Measurements from ENCODE around the gene FEM1C. TPM values are rescaled to one million over a fixed set of nuclear protein-coding genes. Genes with fewer than 3 reads are reported as not detected.
A peak's percentile ranks its signal among the peaks of the same experiment; 100 is the strongest.

FEM1C gene
- polyA plus RNA-seq, 1 donor (not counting 4 experiments of a cell fraction or from before 2014, with no cell fraction given) = 11.9 TPM

DNA sequence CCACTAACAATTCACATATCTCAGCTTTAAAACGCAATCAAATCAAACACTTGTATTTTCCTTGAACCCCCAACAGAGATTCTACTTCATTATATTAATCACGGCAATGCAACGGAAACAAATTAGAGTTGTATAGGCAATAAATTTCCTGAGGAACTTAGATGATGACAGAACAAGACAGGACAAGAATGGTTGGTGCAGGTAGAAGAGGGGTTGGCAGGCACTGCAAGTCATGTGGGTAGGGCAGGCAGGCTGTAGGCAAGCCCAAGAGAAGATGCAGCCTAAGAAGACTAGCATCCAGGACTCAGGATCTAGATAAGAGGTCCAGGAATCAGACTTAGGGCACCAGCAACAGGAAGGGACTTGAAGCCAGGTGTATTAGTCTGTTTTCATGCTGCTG is 16.6 kb upstream of the FEM1C start:
- TF ChIP-seq EZH2 (IDR thresholded peaks at IDR 0.05; ENCODE audit: low read length) = no peak
- TF ChIP-seq, protein P1, sequence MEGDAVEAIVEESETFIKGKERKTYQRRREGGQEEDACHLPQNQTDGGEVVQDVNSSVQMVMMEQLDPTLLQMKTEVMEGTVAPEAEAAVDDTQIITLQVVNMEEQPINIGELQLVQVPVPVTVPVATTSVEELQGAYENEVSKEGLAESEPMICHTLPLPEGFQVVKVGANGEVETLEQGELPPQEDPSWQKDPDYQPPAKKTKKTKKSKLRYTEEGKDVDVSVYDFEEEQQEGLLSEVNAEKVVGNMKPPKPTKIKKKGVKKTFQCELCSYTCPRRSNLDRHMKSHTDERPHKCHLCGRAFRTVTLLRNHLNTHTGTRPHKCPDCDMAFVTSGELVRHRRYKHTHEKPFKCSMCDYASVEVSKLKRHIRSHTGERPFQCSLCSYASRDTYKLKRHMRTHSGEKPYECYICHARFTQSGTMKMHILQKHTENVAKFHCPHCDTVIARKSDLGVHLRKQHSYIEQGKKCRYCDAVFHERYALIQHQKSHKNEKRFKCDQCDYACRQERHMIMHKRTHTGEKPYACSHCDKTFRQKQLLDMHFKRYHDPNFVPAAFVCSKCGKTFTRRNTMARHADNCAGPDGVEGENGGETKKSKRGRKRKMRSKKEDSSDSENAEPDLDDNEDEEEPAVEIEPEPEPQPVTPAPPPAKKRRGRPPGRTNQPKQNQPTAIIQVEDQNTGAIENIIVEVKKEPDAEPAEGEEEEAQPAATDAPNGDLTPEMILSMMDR (optimal IDR thresholded peaks at IDR 0.05 in 1 of 3, IDR thresholded peaks at IDR 0.05 in 1 of 3, conservative IDR thresholded peaks at IDR 0.05 in 1 of 3; ENCODE audit: extremely low read depth in 1 of 3, insufficient read depth in 2 of 3, low read length in 3 of 3) = no peak

DNA sequence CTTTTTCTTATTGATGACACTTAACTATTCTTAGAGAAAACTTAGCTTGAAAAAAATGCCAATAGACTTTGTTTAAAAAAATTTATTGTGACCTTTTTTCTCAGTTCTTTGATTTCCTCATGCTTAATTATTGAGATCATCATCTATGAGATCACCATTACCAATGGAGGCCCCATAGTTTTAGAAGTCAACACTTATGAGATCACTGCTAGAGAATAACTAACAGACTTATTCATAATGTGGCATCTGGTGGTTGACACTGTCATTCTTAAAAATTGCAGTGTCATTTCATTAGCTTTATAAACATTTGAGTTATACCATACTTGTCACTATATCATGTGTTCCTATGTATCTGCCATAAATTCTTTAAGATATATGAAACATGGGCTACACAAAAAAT is 14.9 kb upstream of the FEM1C start:
- dilution Hi-C loops (cut with MboI; ENCODE audit: extremely low pct_ligation_motif_present, low sequenced_read_pairs) = no loop called here
- Histone ChIP-seq H3K4me1 (ENCODE audit: control insufficient read depth, extremely low read depth, insufficient read depth, low read length) (peaks cover 17% of the 10 kb centered on the region), H3K4me3 (ENCODE audit: control insufficient read depth in 2 of 3, extremely low read depth in 1 of 3, insufficient read depth in 2 of 3, low read depth in 1 of 3, low read length in 3 of 3) (no peak overlapping the region), H2AFZ (ENCODE audit: control insufficient read depth, low read length) (no peak overlapping the region), H3K36me3 (ENCODE audit: control insufficient read depth in 2 of 2, extremely low read depth in 1 of 2, insufficient read depth in 2 of 2, low read length in 2 of 2) (no peaks in the 10 kb centered on the region), H3K27ac (ENCODE audit: control insufficient read depth, insufficient read depth, low read length) (no peak overlapping the region), H3K9me1 (ENCODE audit: control insufficient read depth, extremely low read depth, insufficient read depth, low read length) (no peaks in the 10 kb centered on the region), H3K79me2 (ENCODE audit: control insufficient read depth, insufficient read depth, low read length) (no peaks in the 10 kb centered on the region), H4K20me1 (ENCODE audit: control insufficient read depth, extremely low read depth, insufficient read depth, low read length) (no peaks in the 10 kb centered on the region), H3K27me3 (ENCODE audit: control insufficient read depth, extremely low read depth, insufficient read depth, low read length) (no peaks in the 10 kb centered on the region), H3K4me2 (ENCODE audit: control insufficient read depth, extremely low read depth, insufficient read depth, low read depth, low read length) (no peak overlapping the region), H3K9me3 (ENCODE audit: control insufficient read depth, low read depth, low read length) (no peaks in the 10 kb centered on the region), H3K9ac (ENCODE audit: control insufficient read depth, extremely low read depth, insufficient read depth, low read length) (no peak overlapping the region)
- no peak for FAIRE-seq
- DNase-seq (ENCODE audit: low read depth, low spot score) = no peak
- TF ChIP-seq, protein P1 (optimal IDR thresholded peaks at IDR 0.05 in 1 of 3, IDR thresholded peaks at IDR 0.05 in 1 of 3, conservative IDR thresholded peaks at IDR 0.05 in 1 of 3; ENCODE audit: extremely low read depth in 1 of 3, insufficient read depth in 2 of 3, low read length in 3 of 3) = no peak
- TF ChIP-seq EZH2 (IDR thresholded peaks at IDR 0.05; ENCODE audit: low read length) = no peak

More for the DNA sequence above, 16.6 kb upstream of the FEM1C start:
- Histone ChIP-seq H3K36me3 (ENCODE audit: control insufficient read depth in 2 of 2, extremely low read depth in 1 of 2, insufficient read depth in 2 of 2, low read length in 2 of 2) (no peaks in the 10 kb centered on the region), H3K27me3 (ENCODE audit: control insufficient read depth, extremely low read depth, insufficient read depth, low read length) (no peaks in the 10 kb centered on the region), H3K4me2 (ENCODE audit: control insufficient read depth, extremely low read depth, insufficient read depth, low read depth, low read length) (peak overlapping the region; percentile 17), H2AFZ (ENCODE audit: control insufficient read depth, low read length) (no peak overlapping the region), H3K79me2 (ENCODE audit: control insufficient read depth, insufficient read depth, low read length) (no peaks in the 10 kb centered on the region), H3K4me3 (ENCODE audit: control insufficient read depth in 2 of 3, extremely low read depth in 1 of 3, insufficient read depth in 2 of 3, low read depth in 1 of 3, low read length in 3 of 3) (no peak overlapping the region), H3K9me1 (ENCODE audit: control insufficient read depth, extremely low read depth, insufficient read depth, low read length) (no peaks in the 10 kb centered on the region), H3K9ac (ENCODE audit: control insufficient read depth, extremely low read depth, insufficient read depth, low read length) (no peak overlapping the region), H3K27ac (ENCODE audit: control insufficient read depth, insufficient read depth, low read length) (no peak overlapping the region), H4K20me1 (ENCODE audit: control insufficient read depth, extremely low read depth, insufficient read depth, low read length) (no peaks in the 10 kb centered on the region), H3K4me1 (ENCODE audit: control insufficient read depth, extremely low read depth, insufficient read depth, low read length) (peaks cover 17% of the 10 kb centered on the region), H3K9me3 (ENCODE audit: control insufficient read depth, low read depth, low read length) (no peaks in the 10 kb centered on the region)
- peak; percentile 83 for FAIRE-seq
- dilution Hi-C loops (cut with MboI; ENCODE audit: extremely low pct_ligation_motif_present, low sequenced_read_pairs) = no loop called here
- no peak for DNase-seq (ENCODE audit: low read depth, low spot score)
